NB4 (cell line): ENCODE measurements around the gene TNS1.

Experiments
- POLR2A ChIP-seq: IDR thresholded peaks from 2 replicates; pipeline ENCODE4 v1.6.1; 2011; ENCODE audit warnings: mild to moderate bottlenecking; ENCODE audit not compliant: insufficient read length; ENCODE audit errors: extremely low read depth
- TF ChIP-seq, protein P1 (sequence below): IDR thresholded peaks from 2 replicates; pipeline ENCODE4 v1.6.1; 2011; ENCODE audit warnings: low read depth, low read length

DNA sequence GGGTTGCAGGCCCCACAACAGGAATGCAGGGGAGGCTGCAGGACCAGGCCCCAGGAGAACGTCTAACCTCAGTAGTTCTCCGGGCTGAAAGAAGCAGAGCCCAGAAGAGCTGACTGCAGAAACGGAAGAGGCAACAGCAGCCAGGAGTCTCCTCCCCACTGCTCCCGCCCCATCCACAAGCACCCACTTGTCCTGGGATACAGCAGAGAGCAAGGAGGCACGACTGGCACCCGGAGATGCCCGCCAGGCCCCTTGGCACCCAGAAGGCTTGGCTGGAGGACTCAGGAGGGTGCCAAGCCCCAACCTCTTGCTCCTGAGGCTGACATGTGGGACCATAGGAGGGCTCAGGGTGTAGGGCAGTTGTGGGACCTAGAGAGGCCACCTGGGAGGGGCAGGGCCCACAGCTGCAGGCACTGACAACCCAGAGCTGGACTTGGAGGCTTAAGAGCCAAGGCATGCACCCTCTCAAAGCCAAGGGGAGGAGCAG lies 29.0 kb upstream of the TNS1 start:
- no peak for TF ChIP-seq POLR2A
- TF ChIP-seq, protein P1, sequence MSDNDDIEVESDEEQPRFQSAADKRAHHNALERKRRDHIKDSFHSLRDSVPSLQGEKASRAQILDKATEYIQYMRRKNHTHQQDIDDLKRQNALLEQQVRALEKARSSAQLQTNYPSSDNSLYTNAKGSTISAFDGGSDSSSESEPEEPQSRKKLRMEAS: no peak
